ENCODE data around the gene GTPBP3.

DNA sequence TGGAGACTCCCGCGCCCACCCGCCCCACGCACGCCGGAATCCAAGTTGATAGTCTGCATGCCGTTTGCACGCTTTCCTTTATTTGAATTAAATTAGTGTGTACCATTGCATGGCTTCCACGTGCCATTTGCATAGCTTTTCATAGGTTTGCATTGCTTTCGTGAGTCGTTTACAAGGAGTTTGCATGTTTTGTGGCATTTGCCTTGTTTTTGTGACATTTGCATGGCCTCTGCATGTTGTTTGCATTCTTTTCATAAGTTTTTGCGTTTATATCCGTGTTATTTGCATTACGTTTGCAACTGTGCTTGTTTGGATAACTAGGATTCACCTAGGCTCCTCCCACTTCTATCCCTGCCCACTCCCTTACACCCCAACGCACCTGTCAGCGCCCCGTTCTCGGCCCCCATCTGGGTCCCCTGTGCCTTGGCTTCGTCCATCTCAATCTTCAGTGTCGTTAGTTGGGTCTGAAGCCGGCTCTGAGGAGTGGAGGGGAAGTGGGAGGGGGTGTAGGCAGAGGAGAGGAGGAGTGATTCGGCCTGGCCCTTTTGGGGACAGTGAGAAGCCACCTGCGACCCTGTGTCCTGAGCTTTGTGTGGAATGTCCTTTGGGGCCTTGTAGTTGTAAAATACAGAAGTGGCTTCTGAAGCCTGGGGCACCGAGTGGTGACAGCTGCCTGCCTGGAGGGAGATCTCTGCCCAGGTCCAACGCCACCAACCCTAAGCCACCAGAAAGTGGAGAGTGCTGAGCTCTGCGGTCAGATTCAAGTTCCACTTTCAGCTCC is 54.2 kb downstream of the GTPBP3 start:
- TF ChIP-seq, protein P1, sequence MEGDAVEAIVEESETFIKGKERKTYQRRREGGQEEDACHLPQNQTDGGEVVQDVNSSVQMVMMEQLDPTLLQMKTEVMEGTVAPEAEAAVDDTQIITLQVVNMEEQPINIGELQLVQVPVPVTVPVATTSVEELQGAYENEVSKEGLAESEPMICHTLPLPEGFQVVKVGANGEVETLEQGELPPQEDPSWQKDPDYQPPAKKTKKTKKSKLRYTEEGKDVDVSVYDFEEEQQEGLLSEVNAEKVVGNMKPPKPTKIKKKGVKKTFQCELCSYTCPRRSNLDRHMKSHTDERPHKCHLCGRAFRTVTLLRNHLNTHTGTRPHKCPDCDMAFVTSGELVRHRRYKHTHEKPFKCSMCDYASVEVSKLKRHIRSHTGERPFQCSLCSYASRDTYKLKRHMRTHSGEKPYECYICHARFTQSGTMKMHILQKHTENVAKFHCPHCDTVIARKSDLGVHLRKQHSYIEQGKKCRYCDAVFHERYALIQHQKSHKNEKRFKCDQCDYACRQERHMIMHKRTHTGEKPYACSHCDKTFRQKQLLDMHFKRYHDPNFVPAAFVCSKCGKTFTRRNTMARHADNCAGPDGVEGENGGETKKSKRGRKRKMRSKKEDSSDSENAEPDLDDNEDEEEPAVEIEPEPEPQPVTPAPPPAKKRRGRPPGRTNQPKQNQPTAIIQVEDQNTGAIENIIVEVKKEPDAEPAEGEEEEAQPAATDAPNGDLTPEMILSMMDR (conservative IDR thresholded peaks at IDR 0.05; ENCODE audit: low read depth in 2 of 2) = no peak
- TF ChIP-seq JUNB (IDR thresholded peaks at IDR 0.05; ENCODE audit: unreplicated experiment) (no peak), POLR2AphosphoS5 (IDR thresholded peaks at IDR 0.05; ENCODE audit: low read depth) (no peak), EZH2phosphoT487 (IDR thresholded peaks at IDR 0.05; ENCODE audit: unreplicated experiment) (no peak), CREB1 (CRISPR knock-in tag; IDR thresholded peaks at IDR 0.05; ENCODE audit: low read depth) (no peak), ZNF114 (CRISPR knock-in tag; IDR thresholded peaks at IDR 0.05) (no peak), EZH2 (IDR thresholded peaks at IDR 0.05; ENCODE audit: low read depth, unreplicated experiment) (no peak), STAT1 (IDR thresholded peaks at IDR 0.05; ENCODE audit: unreplicated experiment) (no peak), NANOG (IDR thresholded peaks at IDR 0.05; ENCODE audit: borderline replicate concordance) (no peak)
- TF ChIP-seq, protein P2, sequence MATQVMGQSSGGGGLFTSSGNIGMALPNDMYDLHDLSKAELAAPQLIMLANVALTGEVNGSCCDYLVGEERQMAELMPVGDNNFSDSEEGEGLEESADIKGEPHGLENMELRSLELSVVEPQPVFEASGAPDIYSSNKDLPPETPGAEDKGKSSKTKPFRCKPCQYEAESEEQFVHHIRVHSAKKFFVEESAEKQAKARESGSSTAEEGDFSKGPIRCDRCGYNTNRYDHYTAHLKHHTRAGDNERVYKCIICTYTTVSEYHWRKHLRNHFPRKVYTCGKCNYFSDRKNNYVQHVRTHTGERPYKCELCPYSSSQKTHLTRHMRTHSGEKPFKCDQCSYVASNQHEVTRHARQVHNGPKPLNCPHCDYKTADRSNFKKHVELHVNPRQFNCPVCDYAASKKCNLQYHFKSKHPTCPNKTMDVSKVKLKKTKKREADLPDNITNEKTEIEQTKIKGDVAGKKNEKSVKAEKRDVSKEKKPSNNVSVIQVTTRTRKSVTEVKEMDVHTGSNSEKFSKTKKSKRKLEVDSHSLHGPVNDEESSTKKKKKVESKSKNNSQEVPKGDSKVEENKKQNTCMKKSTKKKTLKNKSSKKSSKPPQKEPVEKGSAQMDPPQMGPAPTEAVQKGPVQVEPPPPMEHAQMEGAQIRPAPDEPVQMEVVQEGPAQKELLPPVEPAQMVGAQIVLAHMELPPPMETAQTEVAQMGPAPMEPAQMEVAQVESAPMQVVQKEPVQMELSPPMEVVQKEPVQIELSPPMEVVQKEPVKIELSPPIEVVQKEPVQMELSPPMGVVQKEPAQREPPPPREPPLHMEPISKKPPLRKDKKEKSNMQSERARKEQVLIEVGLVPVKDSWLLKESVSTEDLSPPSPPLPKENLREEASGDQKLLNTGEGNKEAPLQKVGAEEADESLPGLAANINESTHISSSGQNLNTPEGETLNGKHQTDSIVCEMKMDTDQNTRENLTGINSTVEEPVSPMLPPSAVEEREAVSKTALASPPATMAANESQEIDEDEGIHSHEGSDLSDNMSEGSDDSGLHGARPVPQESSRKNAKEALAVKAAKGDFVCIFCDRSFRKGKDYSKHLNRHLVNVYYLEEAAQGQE (IDR thresholded peaks at IDR 0.05; ENCODE audit: unreplicated experiment) = no peak
- TF ChIP-seq, protein P3, sequence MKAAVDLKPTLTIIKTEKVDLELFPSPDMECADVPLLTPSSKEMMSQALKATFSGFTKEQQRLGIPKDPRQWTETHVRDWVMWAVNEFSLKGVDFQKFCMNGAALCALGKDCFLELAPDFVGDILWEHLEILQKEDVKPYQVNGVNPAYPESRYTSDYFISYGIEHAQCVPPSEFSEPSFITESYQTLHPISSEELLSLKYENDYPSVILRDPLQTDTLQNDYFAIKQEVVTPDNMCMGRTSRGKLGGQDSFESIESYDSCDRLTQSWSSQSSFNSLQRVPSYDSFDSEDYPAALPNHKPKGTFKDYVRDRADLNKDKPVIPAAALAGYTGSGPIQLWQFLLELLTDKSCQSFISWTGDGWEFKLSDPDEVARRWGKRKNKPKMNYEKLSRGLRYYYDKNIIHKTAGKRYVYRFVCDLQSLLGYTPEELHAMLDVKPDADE (IDR thresholded peaks at IDR 0.05) = no peak
